T-cell (primary cell): Measurements from ENCODE around the gene ROBO1. TPM values are rescaled to one million over a fixed set of nuclear protein-coding genes. Genes with fewer than 3 reads are reported as not detected.

Experiments used
- ATAC-seq, 4 experiments: fragments of 200-7000 bp in 3 of 4; fragments of 150-1000 bp in 1 of 4; cut with Tn5 transposase; replicated peaks in 1 of 4; 1 replicate in 3 of 4; 2 replicates in 1 of 4; pipeline ENCODE4 v1.10.0; 2021; ENCODE audit warnings: moderate library complexity in 3 of 4, mild to moderate bottlenecking in 2 of 4, moderate number of reproducible peaks in 1 of 4
- CTCF ChIA-PET, 2 donors: fragments of 300-600 bp; sonication (Branson Sonifier 250); formaldehyde crosslinking; loops; one replicate each; lab custom pipeline; 2022; ENCODE audit warnings: antibody characterized with exemption in 2 of 2; lab: Charles Lee
- POLR2A ChIA-PET, 2 donors: fragments of 300-600 bp; sonication (Branson Sonifier 250); formaldehyde crosslinking; loops; one replicate each; lab custom pipeline; 2022; ENCODE audit warnings: antibody characterized with exemption in 2 of 2; lab: Charles Lee
- DNase-seq, 35 experiments: peaks; one replicate each; pipeline versions ENCODE4 v3.0.0 to v3.0.0-alpha.2; 2013 to 2023
- H3K27ac ChIP-seq: one replicate; pipeline ENCODE4 v1.5.1; 2013; ENCODE audit warnings: low read length
- H3K27me3 ChIP-seq, 2 experiments: replicated peaks in 1 of 2; 1 replicate in 1 of 2; 2 replicates in 1 of 2; pipeline versions ENCODE4 v1.6.1 to v1.7.0; 2013; ENCODE audit warnings: low read length in 1 of 2, mixed read lengths in 1 of 2; ENCODE audit not compliant: control insufficient read depth in 2 of 2, insufficient read depth in 2 of 2; ENCODE audit errors: extremely low read depth in 1 of 2
- H3K36me3 ChIP-seq, 2 donors: 1 replicate in 1 of 2; 2 replicates in 1 of 2; pipeline versions ENCODE4 v1.6.1 to v1.7.0; 2013; ENCODE audit warnings: low read length in 1 of 2; ENCODE audit not compliant: control insufficient read depth in 2 of 2, insufficient read depth in 1 of 2; ENCODE audit errors: extremely low read depth in 1 of 2
- H3K4me1 ChIP-seq, 2 experiments: 1 replicate in 1 of 2; 2 replicates in 1 of 2; pipeline versions ENCODE4 v1.6.1 to v1.7.0; 2013; ENCODE audit warnings: low read length in 2 of 2, mixed read lengths in 1 of 2; ENCODE audit not compliant: insufficient read depth in 2 of 2, control insufficient read depth in 1 of 2; ENCODE audit errors: extremely low read depth in 1 of 2
- H3K4me3 ChIP-seq, 2 donors: 1 replicate in 1 of 2; 2 replicates in 1 of 2; pipeline versions ENCODE4 v1.5.1 to v1.7.0; 2013; ENCODE audit warnings: mild to moderate bottlenecking in 2 of 2, low read length in 1 of 2, moderate library complexity in 1 of 2; ENCODE audit not compliant: control insufficient read depth in 1 of 2; ENCODE audit errors: extremely low read depth in 1 of 2
- H3K9me3 ChIP-seq: 2 replicates; pipeline ENCODE4 v1.7.0; 2013
- H3K27ac Mint-ChIP-seq, 2 donors: one replicate each; pipeline ENCODE4 v1.8.0; 2020 to 2021; ENCODE audit warnings: mild to moderate bottlenecking in 2 of 2, mixed read lengths in 2 of 2
- H3K27me3 Mint-ChIP-seq, 2 donors: one replicate each; pipeline ENCODE4 v1.8.0; 2021 to 2022; ENCODE audit warnings: mixed read lengths in 2 of 2
- H3K36me3 Mint-ChIP-seq: one replicate; pipeline ENCODE4 v1.8.0; 2021; ENCODE audit warnings: mixed read lengths
- H3K4me1 Mint-ChIP-seq, 3 donors: one replicate each; pipeline ENCODE4 v1.8.0; 2020 to 2022; ENCODE audit warnings: mixed read lengths in 3 of 3, mild to moderate bottlenecking in 1 of 3
- H3K4me3 Mint-ChIP-seq, 3 donors: one replicate each; pipeline ENCODE4 v1.8.0; 2020 to 2022; ENCODE audit warnings: mild to moderate bottlenecking in 3 of 3, mixed read lengths in 3 of 3, moderate library complexity in 3 of 3
- H3K9me3 Mint-ChIP-seq, 3 donors: one replicate each; pipeline ENCODE4 v1.8.0; 2020 to 2022; ENCODE audit warnings: mixed read lengths in 3 of 3
- WGBS: methylation state at CpG from one replicate; pipeline ENCODE4 v1.1.5; 2013; ENCODE audit warnings: missing lambda C conversion rate; ENCODE audit not compliant: insufficient coverage; 5-methylcytosine and 5-hydroxymethylcytosine counted together
- total RNA-seq, 35 experiments: library from RNA in 6 of 35; stranded (reverse) in 6 of 35; fragments of 120-200 nt in 1 of 35; gene quantifications; one replicate each; pipeline versions ENCODE4 v1.2.1 to v1.2.4 and lab custom pipeline; 2013 to 2026

The ROBO1 gene
- total RNA-seq, 5 donors from 2014 or later (not counting 1 experiment from before 2014, with no cell fraction given) = 0.20 to 2.4 (median 1.7) TPM

DNA sequence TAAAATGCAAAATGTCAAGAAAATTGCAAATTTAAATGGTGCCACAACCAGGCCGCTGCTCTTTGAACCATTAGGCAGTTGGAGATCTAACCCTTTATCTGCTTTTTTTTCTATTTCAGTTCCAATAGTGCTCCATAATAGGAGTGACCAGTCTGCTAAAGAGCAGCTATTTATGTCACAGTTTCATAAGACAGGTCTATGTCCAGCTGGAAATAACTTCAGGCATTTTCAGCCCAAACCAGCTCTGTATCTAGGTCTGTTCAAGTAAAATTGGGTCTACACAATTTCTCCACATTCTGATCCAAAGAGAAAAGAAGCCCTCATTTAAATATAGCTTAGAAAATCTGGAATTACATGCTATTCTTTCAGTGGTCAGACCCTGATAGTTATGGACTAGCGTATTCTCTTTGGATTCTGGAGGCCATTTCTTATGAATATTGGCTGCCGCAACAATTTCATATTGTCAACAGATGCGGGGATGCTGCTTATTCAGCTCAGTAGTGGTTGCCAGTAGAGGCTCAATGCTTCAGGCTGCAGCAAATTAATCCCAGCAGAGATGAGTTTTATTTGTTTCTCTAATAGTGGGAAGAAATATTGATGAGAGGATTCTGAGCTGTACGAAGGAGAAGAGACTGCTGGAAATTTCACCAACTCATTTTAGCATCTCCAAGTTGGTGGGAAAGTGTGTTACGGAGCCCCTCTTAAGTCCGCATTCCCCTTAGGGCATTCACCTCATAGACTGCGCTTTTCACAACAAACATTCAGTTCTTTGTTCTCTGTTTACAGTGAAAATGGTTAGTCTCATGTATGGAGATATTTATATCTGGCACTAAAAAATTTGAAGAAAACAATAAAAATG, 887.0 kb downstream of the ROBO1 start:
- DNase-seq (no peak), ATAC-seq (no peak)
- Mint-ChIP-seq H3K27me3 (no peaks in the 10 kb centered on the region), H3K27ac (no peak overlapping the region), H3K4me1 (no peaks in the 10 kb centered on the region), H3K36me3 (no peaks in the 10 kb centered on the region), H3K9me3 (peaks cover 0 to 13% (median 5%) of the 10 kb centered on the region in 3 donors), H3K4me3 (no peak overlapping the region)
- H3K27ac ChIP-seq = no peak overlapping the region
- H3K4me1 ChIP-seq = no peaks in the 10 kb centered on the region
- H3K27me3 ChIP-seq = no peaks in the 10 kb centered on the region
- POLR2A ChIA-PET = no interaction called here
- no peak overlapping the region for H3K4me3 ChIP-seq
- H3K9me3 ChIP-seq = no peaks in the 10 kb centered on the region
- WGBS = 78% methylated on average over 4 of the region's 8 CpGs
- H3K36me3 ChIP-seq = no peaks in the 10 kb centered on the region
- CTCF ChIA-PET = no interaction called here

- Mint-ChIP-seq H3K27me3 (no peaks in the 10 kb centered on the region), H3K4me3 (no peak overlapping the region), H3K4me1 (no peaks in the 10 kb centered on the region), H3K36me3 (no peaks in the 10 kb centered on the region), H3K27ac (no peak overlapping the region), H3K9me3 (peaks cover 0 to 14% (median 8%) of the 10 kb centered on the region in 3 donors)
- Histone ChIP-seq H3K4me3 (no peak overlapping the region), H3K9me3 (no peaks in the 10 kb centered on the region), H3K27ac (no peak overlapping the region), H3K36me3 (no peaks in the 10 kb centered on the region), H3K4me1 (no peaks in the 10 kb centered on the region), H3K27me3 (no peaks in the 10 kb centered on the region)
- POLR2A ChIA-PET = no interaction called here
- CTCF ChIA-PET = interaction anchor here in 1 of 2 donors (0.6 kb wide), 1 partner anchor 159 kb away, joined by 8 read pairs; no protein-coding TSS in a partner anchor
- no peak for ATAC-seq
- 91% methylated on average over 4 of the region's 7 CpGs for WGBS
- no peak for DNase-seq
Measured at GRCh38 chr3:78879295-78879860, 888.4 kb downstream of the ROBO1 start.

DNA sequence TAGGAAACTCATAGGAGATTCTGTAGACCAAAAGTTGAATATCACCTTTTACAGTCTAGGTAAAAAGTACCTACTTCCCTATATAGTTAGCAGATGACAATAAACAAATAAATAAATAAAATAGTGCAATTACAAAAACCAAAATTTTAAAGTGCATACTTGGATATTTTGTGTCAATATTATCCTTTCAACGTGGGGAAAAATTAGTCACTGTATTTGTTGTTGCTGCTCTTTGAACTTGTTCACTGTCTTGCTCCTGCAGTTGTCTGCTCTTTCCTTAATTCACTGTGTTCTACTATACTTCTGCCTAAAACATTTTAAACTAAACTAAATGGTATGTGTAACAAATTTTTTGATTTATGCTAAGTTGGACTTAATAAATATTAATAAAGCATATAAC, 889.0 kb downstream of the ROBO1 start:
- no peaks in the 10 kb centered on the region for H3K9me3 ChIP-seq
- POLR2A ChIA-PET = no interaction called here
- no peaks in the 10 kb centered on the region for H3K36me3 Mint-ChIP-seq

DNA sequence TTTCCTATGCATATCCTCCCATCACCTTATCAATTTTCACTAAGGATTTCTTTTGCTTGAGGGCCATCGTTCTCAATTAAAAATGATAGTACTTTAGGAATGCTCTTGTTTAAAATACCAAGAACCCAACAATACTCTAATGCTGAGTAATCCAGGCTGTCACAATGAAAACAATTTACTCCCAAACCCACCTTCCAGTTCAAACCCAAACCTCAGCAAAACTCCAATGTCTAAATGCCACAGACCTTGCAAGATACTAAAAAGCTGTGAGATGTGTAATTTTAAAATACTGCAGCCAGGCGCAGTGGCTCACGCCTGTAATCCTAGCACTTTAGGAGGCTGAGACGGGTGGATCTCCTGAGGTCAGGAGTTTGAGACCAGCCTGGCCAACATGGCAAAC, 889.8 kb downstream of the ROBO1 start:
- POLR2A ChIA-PET = no interaction called here

More for the DNA sequence above, 889.0 kb downstream of the ROBO1 start:
- Mint-ChIP-seq H3K4me3 (no peak overlapping the region), H3K4me1 (no peaks in the 10 kb centered on the region), H3K27me3 (no peaks in the 10 kb centered on the region), H3K9me3 (peaks cover 0 to 16% (median 8%) of the 10 kb centered on the region in 3 donors), H3K27ac (no peak overlapping the region)
- no peak overlapping the region for H3K27ac ChIP-seq
- H3K4me1 ChIP-seq = no peaks in the 10 kb centered on the region
- no CpG with 5 or more reads among the region's 1 CpG for WGBS
- no peak for ATAC-seq
- no peak for DNase-seq
- H3K36me3 ChIP-seq = no peaks in the 10 kb centered on the region
- H3K4me3 ChIP-seq = no peak overlapping the region
- CTCF ChIA-PET = no interaction called here
- no peaks in the 10 kb centered on the region for H3K27me3 ChIP-seq

GRCh38 chr3:78875851-78876250, 891.9 kb downstream of the ROBO1 start:
- no peaks in the 10 kb centered on the region for H3K36me3 ChIP-seq
- no peaks in the 10 kb centered on the region for H3K36me3 Mint-ChIP-seq
- no peaks in the 10 kb centered on the region for H3K4me1 ChIP-seq
- H3K27ac ChIP-seq = no peak overlapping the region
- DNase-seq (no peak), ATAC-seq (no peak)
- H3K9me3 ChIP-seq = no peaks in the 10 kb centered on the region
- no peaks in the 10 kb centered on the region for H3K27me3 ChIP-seq
- no peak overlapping the region for H3K4me3 ChIP-seq
- CTCF ChIA-PET = no interaction called here
- peaks cover 0 to 21% (median 10%) of the 10 kb centered on the region in 3 donors for H3K9me3 Mint-ChIP-seq
- no peak overlapping the region for H3K27ac Mint-ChIP-seq
- POLR2A ChIA-PET = no interaction called here
- no peaks in the 10 kb centered on the region for H3K4me1 Mint-ChIP-seq
- no peak overlapping the region for H3K4me3 Mint-ChIP-seq
- H3K27me3 Mint-ChIP-seq = no peaks in the 10 kb centered on the region

More for the DNA sequence above, 889.8 kb downstream of the ROBO1 start:
- H3K36me3 ChIP-seq = no peaks in the 10 kb centered on the region
- Mint-ChIP-seq H3K27me3 (no peaks in the 10 kb centered on the region), H3K4me3 (no peak overlapping the region), H3K4me1 (no peaks in the 10 kb centered on the region), H3K9me3 (peaks cover 0 to 18% (median 8%) of the 10 kb centered on the region in 3 donors), H3K36me3 (no peaks in the 10 kb centered on the region), H3K27ac (no peak overlapping the region)
- H3K4me3 ChIP-seq = no peak overlapping the region
- DNase-seq (no peak), ATAC-seq (no peak)
- H3K9me3 ChIP-seq = no peaks in the 10 kb centered on the region
- H3K4me1 ChIP-seq = no peaks in the 10 kb centered on the region
- CTCF ChIA-PET = no interaction called here
- WGBS = 96% methylated on average over 3 of the region's 4 CpGs
- H3K27me3 ChIP-seq = no peaks in the 10 kb centered on the region
- H3K27ac ChIP-seq = no peak overlapping the region

DNA sequence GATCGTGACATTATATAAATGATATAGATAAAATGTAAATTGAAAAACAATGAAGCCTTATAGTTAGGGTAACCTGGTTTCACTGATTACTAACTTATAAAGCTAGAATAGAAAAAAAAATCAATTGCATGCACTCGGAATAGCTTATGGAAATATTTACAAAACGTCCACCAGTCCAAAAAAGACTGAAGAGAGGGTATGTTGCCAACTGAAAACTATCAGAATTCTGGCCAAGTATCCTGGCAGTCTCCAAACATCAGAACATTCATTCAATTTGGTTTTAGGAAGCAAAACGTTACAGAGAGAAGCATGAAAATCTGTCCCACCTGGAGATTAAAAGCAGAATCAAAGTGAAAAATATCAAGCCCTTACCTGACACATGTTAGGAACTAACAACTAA, 892.4 kb downstream of the ROBO1 start:
- Histone ChIP-seq H3K4me1 (no peaks in the 10 kb centered on the region), H3K27ac (no peak overlapping the region), H3K4me3 (no peak overlapping the region), H3K9me3 (no peaks in the 10 kb centered on the region), H3K36me3 (no peaks in the 10 kb centered on the region), H3K27me3 (no peaks in the 10 kb centered on the region)
- ChIA-PET CTCF (no interaction called here), POLR2A (no interaction called here)
- no peaks in the 10 kb centered on the region for H3K36me3 Mint-ChIP-seq
- no peak overlapping the region for H3K27ac Mint-ChIP-seq
- no peaks in the 10 kb centered on the region for H3K27me3 Mint-ChIP-seq
- H3K4me1 Mint-ChIP-seq = no peaks in the 10 kb centered on the region
- no peak overlapping the region for H3K4me3 Mint-ChIP-seq
- ATAC-seq = no peak
- WGBS = no CpG with 5 or more reads among the region's 4 CpGs
- DNase-seq = no peak
- H3K9me3 Mint-ChIP-seq = peaks cover 0 to 21% (median 10%) of the 10 kb centered on the region in 3 donors
